Loucy (cell line): Measurements from ENCODE around the gene GTF2IRD1.

Experiments
- H2AFZ ChIP-seq: fragments of 200-600 bp; sonication (generic); 2 replicates; pipeline ENCODE4 v1.6.0; 2016; ENCODE audit warnings: antibody characterized with exemption, mild to moderate bottlenecking, low read length, moderate library complexity
- H3F3A ChIP-seq: fragments of 200-600 bp; 2 replicates; pipeline ENCODE4 v1.6.0; 2016; ENCODE audit warnings: antibody characterized with exemption, low read depth, mild to moderate bottlenecking
- H3K27me3 ChIP-seq: fragments of 200-600 bp; sonication (generic); 2 replicates; pipeline ENCODE4 v1.6.1; 2014; ENCODE audit warnings: low read length, mild to moderate bottlenecking; ENCODE audit not compliant: insufficient read depth, poor library complexity, severe bottlenecking
- H3K36me3 ChIP-seq: fragments of 200-600 bp; sonication (generic); 2 replicates; pipeline ENCODE4 v1.6.1; 2016; ENCODE audit warnings: low read length; ENCODE audit not compliant: insufficient read depth
- H3K4me1 ChIP-seq: fragments of 200-600 bp; sonication (generic); 2 replicates; pipeline ENCODE4 v1.5.1; 2014; ENCODE audit warnings: low read length, mild to moderate bottlenecking; ENCODE audit not compliant: insufficient read depth, poor library complexity, severe bottlenecking
- H3K4me2 ChIP-seq: fragments of 200-600 bp; sonication (generic); 2 replicates; pipeline ENCODE4 v1.6.0; 2014; ENCODE audit warnings: antibody characterized with exemption, low read length, low read depth, mild to moderate bottlenecking; ENCODE audit not compliant: poor library complexity, severe bottlenecking
- H3K4me3 ChIP-seq: fragments of 200-600 bp; sonication (generic); 2 replicates; pipeline ENCODE4 v1.5.1; 2014; ENCODE audit warnings: low read length, mild to moderate bottlenecking, mixed read lengths; ENCODE audit not compliant: poor library complexity, severe bottlenecking
- H3K79me2 ChIP-seq: fragments of 200-600 bp; sonication (generic); 2 replicates; pipeline ENCODE4 v1.6.1; 2014; ENCODE audit warnings: low read length; ENCODE audit not compliant: insufficient read depth
- H3K9ac ChIP-seq: fragments of 200-600 bp; sonication (generic); 2 replicates; pipeline ENCODE4 v1.6.0; 2014; ENCODE audit warnings: mild to moderate bottlenecking, low read depth, low read length, moderate library complexity; ENCODE audit not compliant: poor library complexity, severe bottlenecking
- H3K9me2 ChIP-seq: fragments of 200-600 bp; sonication (generic); replicated peaks from 2 replicates; pipeline ENCODE4 v1.6.1; 2016; ENCODE audit warnings: low read depth, low read length, mixed read lengths
- H3K9me3 ChIP-seq: fragments of 200-600 bp; sonication (generic); 2 replicates; pipeline ENCODE4 v1.6.1; 2014; ENCODE audit warnings: mild to moderate bottlenecking, antibody characterized with exemption, low read length, low read depth; ENCODE audit not compliant: insufficient read depth
- H4K20me1 ChIP-seq: fragments of 200-600 bp; sonication (generic); 2 replicates; pipeline ENCODE4 v1.6.0; 2014; ENCODE audit warnings: antibody characterized with exemption, low read length, mild to moderate bottlenecking; ENCODE audit not compliant: insufficient read depth, poor library complexity, severe bottlenecking
- CTCF ChIP-seq: fragments of 200-600 bp; sonication (generic); conservative IDR thresholded peaks from 2 replicates; pipeline ENCODE4 v1.5.1; 2014; ENCODE audit warnings: mild to moderate bottlenecking, antibody characterized with exemption, low read length
- EZH2phosphoT487 ChIP-seq: fragments of 200-600 bp; IDR thresholded peaks from 2 replicates; pipeline ENCODE4 v1.6.1; 2018; ENCODE audit warnings: antibody characterized with exemption, mild to moderate bottlenecking, moderate library complexity, borderline replicate concordance

Gene GTF2IRD1

GRCh38 chr7:74582447-74583039 is 128.8 kb downstream of the GTF2IRD1 start:
- Histone ChIP-seq H3F3A (no peaks in the 10 kb centered on the region), H3K27me3 (no peaks in the 10 kb centered on the region), H3K36me3 (no peaks in the 10 kb centered on the region), H3K9me2 (no peaks in the 10 kb centered on the region), H3K4me3 (no peak overlapping the region), H3K79me2 (no peaks in the 10 kb centered on the region), H4K20me1 (no peaks in the 10 kb centered on the region), H3K9me3 (no peaks in the 10 kb centered on the region), H3K9ac (no peak overlapping the region), H3K4me2 (no peak overlapping the region), H2AFZ (no peak overlapping the region), H3K4me1 (peaks cover 3% of the 10 kb centered on the region)
- no peak for TF ChIP-seq EZH2phosphoT487
- TF ChIP-seq CTCF: no peak

- Histone ChIP-seq H3K79me2 (no peaks in the 10 kb centered on the region), H3K4me1 (peaks cover 4% of the 10 kb centered on the region), H3K27me3 (no peaks in the 10 kb centered on the region), H3K36me3 (no peaks in the 10 kb centered on the region), H3K9me2 (no peaks in the 10 kb centered on the region), H2AFZ (no peak overlapping the region), H3K9ac (no peak overlapping the region), H3F3A (no peaks in the 10 kb centered on the region), H3K9me3 (no peaks in the 10 kb centered on the region), H4K20me1 (no peaks in the 10 kb centered on the region), H3K4me2 (no peak overlapping the region), H3K4me3 (no peak overlapping the region)
- TF ChIP-seq EZH2phosphoT487: no peak
- TF ChIP-seq CTCF: no peak
Measured at GRCh38 chr7:74583630-74584029, 129.9 kb downstream of the GTF2IRD1 start.

- Histone ChIP-seq H2AFZ (no peak overlapping the region), H3K4me2 (no peak overlapping the region), H3K9me2 (no peaks in the 10 kb centered on the region), H3K4me1 (peaks cover 4% of the 10 kb centered on the region), H3K36me3 (no peaks in the 10 kb centered on the region), H3K79me2 (no peaks in the 10 kb centered on the region), H3K4me3 (no peak overlapping the region), H3K9ac (no peak overlapping the region), H3F3A (no peaks in the 10 kb centered on the region), H3K9me3 (no peaks in the 10 kb centered on the region), H4K20me1 (no peaks in the 10 kb centered on the region), H3K27me3 (no peaks in the 10 kb centered on the region)
- TF ChIP-seq EZH2phosphoT487 (no peak), CTCF (no peak; the same call in 1 of the 2 replicates)
Measured at GRCh38 chr7:74584160-74584954, 130.7 kb downstream of the GTF2IRD1 start.
